Activated CD4-positive, alpha-beta T cell treated with anti-CD3 and anti-CD28 coated beads for 36 hours (primary cell): ENCODE measurements around the gene TMEM236. TPM values are rescaled to one million over a fixed set of nuclear protein-coding genes. Genes with fewer than 3 reads are reported as not detected.
A peak's percentile ranks its signal among the peaks of the same experiment; 100 is the strongest.

Source experiments
- ATAC-seq: fragments of 200-7000 bp; cut with Tn5 transposase; one replicate; pipeline ENCODE4 v1.10.0; 2021; ENCODE audit warnings: mild to moderate bottlenecking, moderate library complexity
- CTCF ChIA-PET: fragments of 350-600 bp; sonication (Branson Sonifier 250); formaldehyde crosslinking; loops from one replicate; lab custom pipeline; 2021; ENCODE audit warnings: antibody characterized with exemption; lab: Charles Lee
- POLR2A ChIA-PET: fragments of 350-600 bp; sonication (Branson Sonifier 250); formaldehyde crosslinking; loops from one replicate; lab custom pipeline; 2021; ENCODE audit warnings: antibody characterized with exemption, inconsistent platforms; lab: Charles Lee
- DNase-seq: peaks from one replicate; pipeline ENCODE4 v3.0.0-alpha.2; 2020
- H3K27ac Mint-ChIP-seq: one replicate; pipeline ENCODE4 v1.8.0; 2021; ENCODE audit warnings: mixed read lengths
- H3K27me3 Mint-ChIP-seq: one replicate; pipeline ENCODE4 v1.8.0; 2021; ENCODE audit warnings: mixed read lengths
- H3K36me3 Mint-ChIP-seq: one replicate; pipeline ENCODE4 v1.8.0; 2021; ENCODE audit warnings: low read depth, mixed read lengths
- H3K4me1 Mint-ChIP-seq: one replicate; pipeline ENCODE4 v1.8.0; 2021; ENCODE audit warnings: mixed read lengths
- H3K4me3 Mint-ChIP-seq: one replicate; pipeline ENCODE4 v1.8.0; 2021; ENCODE audit warnings: mild to moderate bottlenecking, moderate library complexity, mixed read lengths
- H3K9me3 Mint-ChIP-seq: one replicate; pipeline ENCODE4 v1.8.0; 2021; ENCODE audit warnings: low read depth, mixed read lengths
- intact Hi-C, 2 experiments: fragments of 100-400 bp; cut with DNase I in 1 of 2; cut with micrococcal nuclease in 1 of 2; formaldehyde crosslinking; loops; one replicate each; pipeline versions ENCODE4 v1.14.2 to v1.15.1; 2022 to 2024; cut with DNase I, micrococcal nuclease
- total RNA-seq, 2 experiments: library from RNA; stranded (reverse); gene quantifications; one replicate each; pipeline ENCODE4 v1.2.3, GENCODE V29; 2021

Gene TMEM236
- total RNA-seq, 2 experiments from 2014 or later: 0.02 to 0.05 TPM

DNA sequence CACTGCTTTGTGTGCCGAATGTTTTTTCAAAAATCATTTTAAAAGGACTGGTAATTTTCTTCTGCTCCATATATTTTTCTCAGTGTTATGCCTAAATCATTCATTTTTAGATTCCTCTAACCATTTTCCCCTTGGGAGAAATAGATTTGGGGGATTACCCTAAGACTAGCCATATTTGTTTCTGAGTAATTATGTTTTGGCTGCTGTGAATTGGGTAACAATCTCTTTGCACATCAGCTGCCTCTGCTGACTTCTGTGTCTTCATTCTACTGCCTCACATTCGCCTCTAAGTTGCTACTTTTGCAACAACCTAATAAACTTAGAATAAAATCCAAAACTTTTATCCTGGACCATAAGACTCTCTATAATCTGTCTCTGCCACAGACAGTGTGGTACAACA is 38.6 kb downstream of the TMEM236 start:
- ChIA-PET POLR2A (no interaction called here), CTCF (interaction anchor here (0.6 to 1.3 kb wide), 3 partner anchors 9 to 33 kb away, joined by 3 to 4 read pairs (median 3); no protein-coding TSS in a partner anchor)
- no peak for DNase-seq
- Mint-ChIP-seq H3K9me3 (no peaks in the 10 kb centered on the region), H3K27me3 (no peaks in the 10 kb centered on the region), H3K36me3 (no peaks in the 10 kb centered on the region), H3K4me1 (no peaks in the 10 kb centered on the region), H3K4me3 (no peak overlapping the region), H3K27ac (no peak overlapping the region)
- ATAC-seq: no peak
- intact Hi-C loops: no loop called here

- POLR2A ChIA-PET: no interaction called here
- Mint-ChIP-seq H3K27ac (no peak overlapping the region), H3K9me3 (no peaks in the 10 kb centered on the region), H3K27me3 (no peaks in the 10 kb centered on the region), H3K4me1 (no peaks in the 10 kb centered on the region), H3K4me3 (no peak overlapping the region), H3K36me3 (no peaks in the 10 kb centered on the region)
- ATAC-seq (no peak), DNase-seq (no peak)
- CTCF ChIA-PET: interaction anchor here (1.1 to 1.4 kb wide), 2 partner anchors 8 to 412 kb away, joined by 3 to 4 read pairs; no protein-coding TSS in a partner anchor
- intact Hi-C loops: no loop called here
Measured at GRCh38 chr10:17792991-17793390, 41.0 kb downstream of the TMEM236 start.

DNA sequence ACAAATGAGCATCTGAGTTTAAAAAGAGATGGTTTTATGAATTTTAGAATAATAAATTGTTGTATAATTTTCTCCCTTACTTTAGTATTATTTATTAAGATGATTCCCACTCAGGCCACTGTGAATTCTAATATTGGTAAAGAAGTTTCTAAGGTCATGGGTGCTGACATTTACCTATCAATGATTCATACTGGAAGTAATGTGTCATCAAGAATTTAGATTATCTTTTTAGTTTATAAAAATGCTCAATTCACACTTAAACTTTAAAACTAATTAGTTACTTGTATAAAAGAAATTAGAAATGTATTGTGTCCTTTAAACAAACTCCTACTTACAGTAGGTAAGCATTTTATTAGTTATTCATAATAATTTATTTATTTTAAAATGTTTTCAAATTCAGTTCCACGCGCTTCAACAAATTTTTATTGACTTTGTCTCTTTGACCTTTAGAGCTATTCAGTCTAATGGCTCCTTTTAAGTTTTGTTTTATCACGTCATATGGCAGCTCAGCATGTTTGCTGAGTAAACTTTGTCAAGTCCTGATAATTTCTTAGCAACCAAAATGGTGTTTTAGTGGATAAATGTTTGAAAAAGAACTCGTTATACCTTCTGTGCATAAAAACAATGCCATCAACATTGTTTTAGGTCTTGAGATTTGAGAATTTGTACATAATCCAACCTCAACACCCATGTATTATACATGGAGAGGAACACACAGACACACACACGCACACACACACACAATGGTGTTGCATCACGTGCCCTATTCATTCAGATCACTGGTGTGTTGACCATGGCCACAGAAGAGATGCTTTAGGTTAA is 42.0 kb downstream of the TMEM236 start:
- POLR2A ChIA-PET: no interaction called here
- intact Hi-C loops: no loop called here

GRCh38 chr10:17795083-17795482 is 43.1 kb downstream of the TMEM236 start:
- no peak for ATAC-seq
- POLR2A ChIA-PET: no interaction called here
- no peaks in the 10 kb centered on the region for H3K36me3 Mint-ChIP-seq

More for the DNA sequence above, 42.0 kb downstream of the TMEM236 start:
- Mint-ChIP-seq H3K27ac (no peak overlapping the region), H3K9me3 (no peaks in the 10 kb centered on the region), H3K36me3 (no peaks in the 10 kb centered on the region), H3K4me1 (no peaks in the 10 kb centered on the region), H3K27me3 (no peaks in the 10 kb centered on the region), H3K4me3 (no peak overlapping the region)
- no peak for DNase-seq
- CTCF ChIA-PET: no interaction called here
- ATAC-seq: no peak

DNA sequence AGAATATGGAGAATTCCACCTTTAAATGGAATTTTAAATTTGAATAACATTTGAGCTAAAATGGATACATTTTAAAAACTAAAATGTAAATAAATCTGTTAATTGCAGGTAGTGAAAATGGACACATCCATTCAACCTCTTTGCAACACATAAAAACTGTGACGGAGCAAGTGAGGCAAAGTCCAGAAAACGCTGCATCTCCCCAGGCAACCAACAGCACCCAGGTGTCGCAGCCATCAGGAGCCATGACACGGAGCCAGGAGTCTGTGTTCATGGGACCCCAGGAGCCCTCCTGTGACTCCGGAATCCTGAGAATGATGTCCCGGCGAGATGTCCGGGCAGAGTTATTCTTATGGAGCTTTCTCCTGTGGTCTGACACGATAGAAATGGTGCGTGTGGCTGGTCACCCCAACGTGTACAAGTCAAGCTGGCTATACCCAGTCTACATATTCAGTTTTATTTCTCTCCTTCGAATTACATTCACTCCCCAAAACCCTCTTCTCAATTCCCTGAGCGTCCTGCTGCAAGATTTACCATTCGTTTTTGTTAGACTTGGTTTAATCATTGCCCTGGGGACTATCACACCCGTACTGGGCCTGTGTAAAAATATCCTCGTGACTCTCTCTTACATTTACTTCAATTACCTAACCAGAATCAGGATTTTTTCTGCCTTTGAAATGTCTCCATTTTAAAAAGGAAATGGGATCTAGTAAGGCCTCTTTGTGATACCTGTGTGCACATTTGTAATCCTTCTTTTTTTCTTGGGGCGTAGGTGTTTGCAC is 44.0 kb downstream of the TMEM236 start:
- Mint-ChIP-seq H3K27me3 (no peaks in the 10 kb centered on the region), H3K36me3 (no peaks in the 10 kb centered on the region), H3K9me3 (no peaks in the 10 kb centered on the region), H3K4me1 (no peaks in the 10 kb centered on the region), H3K4me3 (no peak overlapping the region), H3K27ac (no peak overlapping the region)
- intact Hi-C loops: no loop called here
- no peak for ATAC-seq
- POLR2A ChIA-PET: no interaction called here
- no peak for DNase-seq
- CTCF ChIA-PET: no interaction called here

More at GRCh38 chr10:17795083-17795482, 43.1 kb downstream of the TMEM236 start:
- Mint-ChIP-seq H3K27me3 (no peaks in the 10 kb centered on the region), H3K4me3 (no peak overlapping the region), H3K27ac (no peak overlapping the region), H3K4me1 (no peaks in the 10 kb centered on the region), H3K9me3 (no peaks in the 10 kb centered on the region)
- CTCF ChIA-PET: no interaction called here
- DNase-seq: no peak
- intact Hi-C loops: no loop called here

GRCh38 chr10:17801507-17801906 is 49.5 kb downstream of the TMEM236 start:
- ChIA-PET POLR2A (no interaction called here), CTCF (no interaction called here)
- H3K27me3 Mint-ChIP-seq: peaks cover 5% of the 10 kb centered on the region
- no peak for ATAC-seq
- no peak for DNase-seq
- no peaks in the 10 kb centered on the region for H3K36me3 Mint-ChIP-seq
- intact Hi-C loops: no loop called here
- H3K4me1 Mint-ChIP-seq: peaks cover 8% of the 10 kb centered on the region
- H3K4me3 Mint-ChIP-seq: no peak overlapping the region
- no peak overlapping the region for H3K27ac Mint-ChIP-seq
- no peaks in the 10 kb centered on the region for H3K9me3 Mint-ChIP-seq

DNA sequence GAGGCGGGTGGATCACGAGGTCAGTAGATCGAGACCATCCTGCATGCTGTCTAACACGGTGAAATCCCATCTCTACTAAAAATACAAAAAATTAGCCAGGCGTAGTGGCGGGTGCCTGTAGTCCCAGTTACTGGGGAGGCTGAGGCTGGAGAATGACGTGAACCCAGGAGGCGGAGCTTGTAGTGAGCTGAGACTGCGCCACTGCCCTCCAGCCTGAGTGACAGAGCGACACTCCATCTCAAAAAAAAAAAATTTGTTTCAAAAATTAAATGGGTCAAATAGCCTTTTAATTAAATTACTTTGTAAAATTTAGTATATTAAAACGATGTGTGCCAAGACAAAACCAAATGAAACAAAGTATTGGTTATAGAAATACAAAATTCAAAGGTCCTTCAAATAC is 50.3 kb downstream of the TMEM236 start:
- ChIA-PET CTCF (no interaction called here), POLR2A (no interaction called here)
- no peaks in the 10 kb centered on the region for H3K36me3 Mint-ChIP-seq
- H3K9me3 Mint-ChIP-seq: no peaks in the 10 kb centered on the region
- no peak overlapping the region for H3K4me3 Mint-ChIP-seq
- DNase-seq (no peak), ATAC-seq (no peak)
- intact Hi-C loops: no loop called here
- no peak overlapping the region for H3K27ac Mint-ChIP-seq
- H3K4me1 Mint-ChIP-seq: peaks cover 8% of the 10 kb centered on the region
- peaks cover 5% of the 10 kb centered on the region for H3K27me3 Mint-ChIP-seq

- H3K27ac Mint-ChIP-seq: no peak overlapping the region
- CTCF ChIA-PET: no interaction called here
- H3K9me3 Mint-ChIP-seq: no peaks in the 10 kb centered on the region
- POLR2A ChIA-PET: no interaction called here
- no peak overlapping the region for H3K4me3 Mint-ChIP-seq
- peaks cover 8% of the 10 kb centered on the region for H3K4me1 Mint-ChIP-seq
- intact Hi-C loops: no loop called here
- peak; percentile 61 for ATAC-seq
- H3K27me3 Mint-ChIP-seq: peaks cover 5% of the 10 kb centered on the region
- no peak for DNase-seq
- no peaks in the 10 kb centered on the region for H3K36me3 Mint-ChIP-seq
Measured at GRCh38 chr10:17802976-17803375, 51.0 kb downstream of the TMEM236 start.

DNA sequence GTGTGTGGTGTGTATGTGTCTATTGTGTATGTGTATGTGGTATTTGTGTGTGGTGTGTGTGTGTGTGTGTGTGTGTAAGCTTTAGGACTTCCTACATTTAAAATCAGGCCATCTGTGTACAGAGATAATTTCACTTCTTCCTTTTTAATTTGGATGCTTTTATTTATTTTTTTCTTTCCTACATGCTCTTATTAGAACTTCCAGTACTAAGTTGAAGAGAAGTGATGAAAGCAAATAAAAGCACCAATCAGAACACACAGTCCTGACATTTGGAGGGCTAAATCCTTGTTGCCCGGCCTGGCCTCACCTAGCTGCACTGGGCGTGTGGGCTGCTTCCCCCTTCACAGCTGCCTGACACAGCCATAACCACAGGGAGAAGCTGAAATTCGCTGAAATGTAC is 53.3 kb downstream of the TMEM236 start:
- no peak for ATAC-seq
- ChIA-PET POLR2A (no interaction called here), CTCF (no interaction called here)
- intact Hi-C loops: no loop called here
- Mint-ChIP-seq H3K4me1 (peaks cover 14% of the 10 kb centered on the region), H3K27me3 (peaks cover 18% of the 10 kb centered on the region), H3K4me3 (no peak overlapping the region), H3K9me3 (no peaks in the 10 kb centered on the region), H3K27ac (no peak overlapping the region), H3K36me3 (no peaks in the 10 kb centered on the region)
- DNase-seq: no peak

GRCh38 chr10:17805921-17806577 is 54.0 kb downstream of the TMEM236 start:
- CTCF ChIA-PET: no interaction called here
- peak; percentile 93 for ATAC-seq
- POLR2A ChIA-PET: no interaction called here
- no peak overlapping the region for H3K4me3 Mint-ChIP-seq
- intact Hi-C loops: loop anchor here in 1 of 2 experiments (1.0 kb wide), 1 partner anchor 298 kb away; no protein-coding TSS in a partner anchor
- H3K4me1 Mint-ChIP-seq: peaks cover 17% of the 10 kb centered on the region
- H3K27me3 Mint-ChIP-seq: peaks cover 20% of the 10 kb centered on the region
- no peaks in the 10 kb centered on the region for H3K9me3 Mint-ChIP-seq
- H3K27ac Mint-ChIP-seq: no peak overlapping the region
- DNase-seq: peak; percentile 69
- no peaks in the 10 kb centered on the region for H3K36me3 Mint-ChIP-seq

DNA sequence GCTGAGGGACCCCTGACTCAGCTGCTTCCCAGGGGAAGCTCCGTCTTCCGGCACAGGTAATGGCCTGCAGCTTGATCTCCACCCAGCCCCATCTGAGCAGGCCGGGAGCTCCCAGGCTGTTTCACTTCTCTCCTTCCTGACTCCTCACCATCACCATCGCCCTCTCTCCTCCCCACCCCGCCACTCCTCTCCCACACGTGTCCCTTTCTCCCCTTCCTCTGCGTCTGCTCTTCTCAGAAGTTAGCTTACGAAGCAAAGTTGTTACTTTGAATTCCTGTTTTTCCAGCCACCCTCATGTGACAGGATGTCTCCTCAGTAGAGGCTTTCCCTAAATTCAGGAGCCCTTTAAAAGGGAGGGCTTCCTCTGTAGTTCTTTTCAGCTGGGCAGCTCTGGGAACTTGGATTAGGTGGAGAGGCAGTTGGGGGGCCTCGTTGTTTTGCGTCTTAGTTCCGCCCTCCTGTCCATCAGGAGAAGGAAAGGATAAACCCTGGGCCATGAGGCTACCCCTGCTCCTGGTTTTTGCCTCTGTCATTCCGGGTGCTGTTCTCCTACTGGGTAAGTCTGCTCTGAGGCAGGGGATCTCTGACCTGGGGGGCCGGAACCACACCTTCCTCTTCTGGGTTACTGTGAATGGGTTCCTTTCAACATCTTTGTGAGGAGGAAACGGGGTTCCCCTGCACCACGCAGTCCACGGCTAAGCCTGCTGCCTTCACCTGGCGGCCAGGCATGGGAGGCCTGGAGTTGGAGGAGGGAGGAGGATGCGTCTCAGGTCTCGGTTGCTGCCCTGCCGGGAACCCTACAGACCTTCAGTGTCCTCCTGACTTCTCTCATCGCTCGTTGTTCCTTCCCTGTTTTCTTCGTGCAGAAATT is 57.2 kb downstream of the TMEM236 start, which contains the start of gene MRC1:
MRC1 (plus strand) TSS at position 378 of the 871 bp plus-strand sequence; CDS start at position 496, 118 bp downstream.
- peaks cover 30% of the 10 kb centered on the region for H3K27me3 Mint-ChIP-seq
- POLR2A ChIA-PET: no interaction called here
- ATAC-seq (no peak), DNase-seq (no peak)
- H3K4me3 Mint-ChIP-seq: no peak within 1 kb of the TSS
- intact Hi-C loops: no loop called here
- H3K9me3 Mint-ChIP-seq: no peaks in the 10 kb centered on the region
- CTCF ChIA-PET: no interaction called here
- H3K4me1 Mint-ChIP-seq: peaks cover 9% of the 10 kb centered on the region
- H3K27ac Mint-ChIP-seq: no peak within 1 kb of the TSS
- H3K36me3 Mint-ChIP-seq: no peaks in the 10 kb centered on the region
